Lower lobe of right lung (tissue), 2 donors: ENCODE measurements around the gene RFESD. TPM values are rescaled to one million over a fixed set of nuclear protein-coding genes. Genes with fewer than 3 reads are reported as not detected.

Experiments used
- ATAC-seq, 2 donors: fragments of 200-7000 bp; cut with Tn5 transposase; one replicate each; pipeline ENCODE4 v1.9.1; 2020 to 2022; ENCODE audit warnings: mild to moderate bottlenecking in 2 of 2, moderate library complexity in 2 of 2
- DNase-seq: peaks from one replicate; pipeline ENCODE4 v3.0.0-alpha.2; 2020
- H3K27ac ChIP-seq: fragments of 200-600 bp; one replicate; pipeline ENCODE4 v1.8.0; 2022
- H3K27me3 ChIP-seq: fragments of 200-600 bp; one replicate; pipeline ENCODE4 v1.8.0; 2022; ENCODE audit warnings: low read depth
- H3K36me3 ChIP-seq: fragments of 200-600 bp; one replicate; pipeline ENCODE4 v1.8.0; 2022; ENCODE audit warnings: mild to moderate bottlenecking
- H3K4me1 ChIP-seq: fragments of 200-600 bp; one replicate; pipeline ENCODE4 v1.8.0; 2022
- H3K4me3 ChIP-seq: fragments of 200-600 bp; one replicate; pipeline ENCODE4 v1.8.0; 2022; ENCODE audit warnings: mild to moderate bottlenecking
- H3K9me3 ChIP-seq: fragments of 200-600 bp; one replicate; pipeline ENCODE4 v1.8.0; 2022
- CTCF ChIP-seq: fragments of 200-600 bp; IDR thresholded peaks from one replicate; pipeline ENCODE4 v1.8.0; 2022; ENCODE audit warnings: antibody characterized with exemption, mild to moderate bottlenecking
- intact Hi-C: fragments of 100-400 bp; cut with DNase I; formaldehyde crosslinking; loops from one replicate; pipeline ENCODE4 v1.11.0; 2022
- total RNA-seq: library from RNA; stranded (reverse); fragmentation: NEBNext Ultra II Directional; extraction: Animal tissue kit (Norgen Biotek cat#: 25700); gene quantifications from one replicate; pipeline ENCODE4 v1.2.1, GENCODE V29; 2021
- donor health status: DM: no; HTN: yes; CAD: no; lungs with severe emphysema.

The RFESD gene
- total RNA-seq, 1 donor from 2014 or later, result 1.7 TPM

- ATAC-seq (no peak), DNase-seq (no peak)
- no peaks in the 10 kb centered on the region for H3K36me3 ChIP-seq
- no peaks in the 10 kb centered on the region for H3K4me1 ChIP-seq
- no peak overlapping the region for H3K27ac ChIP-seq
- no peaks in the 10 kb centered on the region for H3K9me3 ChIP-seq
- no peak overlapping the region for H3K4me3 ChIP-seq
- intact Hi-C loops, result no loop called here
- TF ChIP-seq CTCF, result no peak
- no peaks in the 10 kb centered on the region for H3K27me3 ChIP-seq
Measured at GRCh38 chr5:95609711-95610110, 36.9 kb upstream of the RFESD start.

GRCh38 chr5:95610546-95610945, 36.0 kb upstream of the RFESD start:
- H3K9me3 ChIP-seq, result no peaks in the 10 kb centered on the region
- no peak overlapping the region for H3K4me3 ChIP-seq
- H3K27me3 ChIP-seq, result no peaks in the 10 kb centered on the region
- DNase-seq, result no peak
- no peak overlapping the region for H3K27ac ChIP-seq
- no peaks in the 10 kb centered on the region for H3K36me3 ChIP-seq
- ATAC-seq, result no peak
- intact Hi-C loops, result no loop called here
- no peak for TF ChIP-seq CTCF
- no peaks in the 10 kb centered on the region for H3K4me1 ChIP-seq

GRCh38 chr5:95611396-95611795, 35.2 kb upstream of the RFESD start:
- Histone ChIP-seq H3K4me3 (no peak overlapping the region), H3K9me3 (no peaks in the 10 kb centered on the region), H3K4me1 (no peaks in the 10 kb centered on the region), H3K27ac (no peak overlapping the region), H3K27me3 (no peaks in the 10 kb centered on the region), H3K36me3 (no peaks in the 10 kb centered on the region)
- intact Hi-C loops, result no loop called here
- DNase-seq, result no peak
- ATAC-seq, result no peak
- no peak for TF ChIP-seq CTCF

- Histone ChIP-seq H3K4me3 (no peak overlapping the region), H3K4me1 (no peaks in the 10 kb centered on the region), H3K36me3 (no peaks in the 10 kb centered on the region), H3K27me3 (no peaks in the 10 kb centered on the region), H3K27ac (no peak overlapping the region), H3K9me3 (no peaks in the 10 kb centered on the region)
- no peak for TF ChIP-seq CTCF
- no peak for DNase-seq
- intact Hi-C loops, result no loop called here
- ATAC-seq, result no peak
Measured at GRCh38 chr5:95613514-95613913, 33.1 kb upstream of the RFESD start.

GRCh38 chr5:95615164-95615467, 31.5 kb upstream of the RFESD start:
- no peaks in the 10 kb centered on the region for H3K36me3 ChIP-seq
- H3K27ac ChIP-seq, result no peak overlapping the region
- DNase-seq (no peak), ATAC-seq (no peak)
- H3K4me1 ChIP-seq, result peaks cover 12% of the 10 kb centered on the region
- no peak overlapping the region for H3K4me3 ChIP-seq
- no peak for TF ChIP-seq CTCF
- intact Hi-C loops, result no loop called here
- no peaks in the 10 kb centered on the region for H3K9me3 ChIP-seq
- H3K27me3 ChIP-seq, result no peaks in the 10 kb centered on the region

GRCh38 chr5:95617057-95617456, 29.5 kb upstream of the RFESD start:
- no peaks in the 10 kb centered on the region for H3K36me3 ChIP-seq
- ATAC-seq (no peak), DNase-seq (no peak)
- no peaks in the 10 kb centered on the region for H3K27me3 ChIP-seq
- no peak overlapping the region for H3K4me3 ChIP-seq
- no peaks in the 10 kb centered on the region for H3K9me3 ChIP-seq
- no peak overlapping the region for H3K27ac ChIP-seq
- peaks cover 23% of the 10 kb centered on the region for H3K4me1 ChIP-seq
- no peak for TF ChIP-seq CTCF
- intact Hi-C loops, result no loop called here
